Erythroblast (primary cell): Measurements from ENCODE around the gene MARK2.

ENCODE experiments used
- GATA1 ChIP-seq: IDR thresholded peaks from 2 replicates; pipeline ENCODE4 v1.6.1; 2011; ENCODE audit warnings: low read depth, mild to moderate bottlenecking, control low read depth, low read length, moderate library complexity
- POLR2A ChIP-seq: IDR thresholded peaks from 2 replicates; pipeline ENCODE4 v1.6.1; 2011; ENCODE audit warnings: mild to moderate bottlenecking, low read length

GRCh38 chr11:63849691-63850090, 10.8 kb downstream of the MARK2 start:
- TF ChIP-seq POLR2A (no peak), GATA1 (no peak)
